ENCODE data around the gene GSE1.
A peak's percentile ranks its signal among the peaks of the same experiment; 100 is the strongest.
"Not testable (repeated sequence)": the region's sequence is repeated elsewhere in the genome, so short reads cannot be mapped to it uniquely, and the experiment has no call there.

Gene GSE1

DNA sequence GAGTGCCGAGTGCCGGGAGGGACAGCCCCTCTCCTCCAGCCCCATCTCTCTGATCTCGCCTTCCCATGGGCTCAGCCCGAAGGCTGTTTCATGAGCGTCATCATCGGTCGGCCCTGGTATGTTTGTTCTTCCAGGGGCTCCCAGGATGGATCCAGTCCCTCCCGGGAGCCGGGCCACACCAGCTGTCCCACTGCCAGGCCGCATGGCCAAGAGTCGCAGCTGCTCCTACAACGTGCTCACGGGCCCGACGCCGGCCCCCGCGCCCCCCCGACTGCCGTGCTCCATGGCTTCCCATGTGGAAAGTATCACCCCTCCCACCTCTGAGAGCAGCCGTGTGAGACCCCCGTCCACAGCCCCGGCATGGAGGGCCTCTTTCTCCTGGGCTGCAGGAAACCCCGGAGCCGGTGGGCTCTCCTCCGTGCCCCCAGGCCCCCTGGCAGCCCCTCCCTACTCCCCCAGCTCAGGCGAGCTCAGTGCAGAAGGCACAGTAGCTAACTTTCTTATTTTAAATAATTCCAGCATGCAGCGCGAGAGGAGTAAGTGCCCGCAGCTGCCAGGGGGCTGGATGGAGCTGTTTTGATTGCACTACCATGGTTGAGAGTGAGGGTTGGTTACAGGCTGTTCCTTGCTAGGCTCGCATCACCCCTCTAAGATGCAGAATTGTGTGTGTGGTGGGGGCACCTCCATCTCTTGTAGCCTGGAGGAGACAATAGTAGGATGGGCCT lies 26.6 kb upstream of the GSE1 start:
- Histone ChIP-seq H3K36me3 (ENCODE audit: control insufficient read depth, insufficient read depth, low read length, severe bottlenecking) (peaks cover 6% of the 10 kb centered on the region), H3K4me3 (ENCODE audit: low read length) (no peak overlapping the region), H3K4me1 (ENCODE audit: control insufficient read depth, insufficient read depth, low read length) (peaks cover 14% of the 10 kb centered on the region), H3K9ac (ENCODE audit: low read length) (no peak overlapping the region), H3K27me3 (replicated peaks; ENCODE audit: control insufficient read depth, insufficient read depth, low read length) (no peaks in the 10 kb centered on the region), H3K9me3 (ENCODE audit: control insufficient read depth, low read length) (no peaks in the 10 kb centered on the region)
- DNase-seq (ENCODE audit: low read depth), result no peak

DNA sequence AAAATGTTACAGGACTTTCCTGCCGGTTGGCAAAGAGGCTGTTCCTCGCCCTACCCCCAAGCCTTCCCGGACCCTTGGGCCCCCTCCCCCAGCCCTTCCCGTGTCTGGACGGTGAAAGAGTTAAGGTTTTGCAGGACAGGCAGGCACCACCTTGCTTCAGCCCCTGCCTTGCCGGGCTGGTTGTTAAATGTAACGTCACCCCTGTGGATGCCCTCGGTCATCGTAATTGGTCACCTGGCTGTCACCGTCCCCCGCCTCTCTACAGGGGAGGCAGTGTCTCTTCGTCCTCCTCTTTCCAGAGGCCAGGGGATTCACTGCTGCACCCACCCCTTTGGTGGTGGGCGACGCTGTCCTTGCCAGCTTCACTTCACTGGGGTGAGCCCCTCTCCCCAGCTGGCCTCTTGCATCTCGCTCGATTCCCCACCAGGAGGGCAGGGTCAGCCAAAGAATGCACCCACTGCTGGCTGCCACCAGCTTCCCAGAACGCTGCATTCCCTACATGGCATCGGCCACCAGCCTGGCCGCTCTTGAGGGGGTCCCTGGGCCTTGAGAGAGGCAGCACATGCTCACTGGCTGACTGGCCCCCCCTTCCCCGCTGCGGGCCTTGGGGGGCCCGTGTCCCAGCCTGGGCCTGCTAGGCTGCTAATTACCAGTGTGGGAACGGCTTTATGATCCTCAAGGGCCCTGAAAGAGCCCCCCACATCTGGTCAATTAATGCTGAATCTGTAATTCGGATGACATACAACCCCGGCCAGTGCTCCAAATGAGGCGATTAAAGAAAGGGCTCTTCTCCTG lies 25.2 kb upstream of the GSE1 start:
- no peak overlapping the region for H3K4me3 ChIP-seq (ENCODE audit: low read length)
- H3K4me1 ChIP-seq (ENCODE audit: control insufficient read depth, insufficient read depth, low read length), result peaks cover 17% of the 10 kb centered on the region
- no peaks in the 10 kb centered on the region for H3K9me3 ChIP-seq (ENCODE audit: control insufficient read depth, low read length)
- H3K27me3 ChIP-seq (replicated peaks; ENCODE audit: control insufficient read depth, insufficient read depth, low read length), result no peaks in the 10 kb centered on the region
- H3K36me3 ChIP-seq (ENCODE audit: control insufficient read depth, insufficient read depth, low read length, severe bottlenecking), result peaks cover 6% of the 10 kb centered on the region
- H3K9ac ChIP-seq (ENCODE audit: low read length), result no peak overlapping the region
- no peak for DNase-seq (ENCODE audit: low read depth)

- H3K9ac ChIP-seq (ENCODE audit: low read length), result no peak overlapping the region
- no peak overlapping the region for H3K4me3 ChIP-seq (ENCODE audit: low read length)
- H3K27me3 ChIP-seq (replicated peaks; ENCODE audit: control insufficient read depth, insufficient read depth, low read length), result no peaks in the 10 kb centered on the region
- peaks cover 20% of the 10 kb centered on the region for H3K4me1 ChIP-seq (ENCODE audit: control insufficient read depth, insufficient read depth, low read length)
- peaks cover 6% of the 10 kb centered on the region for H3K36me3 ChIP-seq (ENCODE audit: control insufficient read depth, insufficient read depth, low read length, severe bottlenecking)
- no peak for DNase-seq (ENCODE audit: low read depth)
- H3K9me3 ChIP-seq (ENCODE audit: control insufficient read depth, low read length), result no peaks in the 10 kb centered on the region
Measured at GRCh38 chr16:85588562-85589503, 24.3 kb upstream of the GSE1 start.

GRCh38 chr16:85589688-85590505 lies 23.2 kb upstream of the GSE1 start:
- no peaks in the 10 kb centered on the region for H3K27me3 ChIP-seq (replicated peaks; ENCODE audit: control insufficient read depth, insufficient read depth, low read length)
- no peak for DNase-seq (ENCODE audit: low read depth)
- H3K36me3 ChIP-seq (ENCODE audit: control insufficient read depth, insufficient read depth, low read length, severe bottlenecking), result peaks cover 6% of the 10 kb centered on the region
- H3K9ac ChIP-seq (ENCODE audit: low read length), result no peak overlapping the region
- H3K4me3 ChIP-seq (ENCODE audit: low read length), result no peak overlapping the region
- peaks cover 20% of the 10 kb centered on the region for H3K4me1 ChIP-seq (ENCODE audit: control insufficient read depth, insufficient read depth, low read length)
- H3K9me3 ChIP-seq (ENCODE audit: control insufficient read depth, low read length), result no peaks in the 10 kb centered on the region

GRCh38 chr16:85590506-85590832 lies 22.7 kb upstream of the GSE1 start:
- Histone ChIP-seq H3K9ac (ENCODE audit: low read length) (no peak overlapping the region), H3K4me1 (ENCODE audit: control insufficient read depth, insufficient read depth, low read length) (peaks cover 20% of the 10 kb centered on the region)

DNA sequence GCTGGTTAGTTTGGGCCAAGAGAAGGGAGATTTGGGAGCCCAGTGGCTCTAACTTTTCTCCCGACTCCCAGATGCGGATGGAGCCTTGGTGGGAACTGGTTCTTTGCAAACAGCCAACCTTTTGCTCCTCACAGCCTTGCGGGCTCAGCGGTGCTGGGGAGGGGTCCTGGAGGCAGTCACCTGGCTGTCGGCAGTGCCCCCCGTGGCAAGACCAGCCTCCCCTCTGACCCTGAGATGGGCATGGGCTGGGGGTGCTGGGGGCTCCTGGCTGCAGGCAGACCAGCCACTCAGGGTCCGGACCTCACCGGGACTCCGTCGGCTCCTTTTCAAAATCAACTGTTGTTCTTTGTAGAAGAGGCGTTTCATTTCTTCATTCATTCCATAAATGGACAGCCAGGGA lies 21.7 kb upstream of the GSE1 start:
- Histone ChIP-seq H3K36me3 (ENCODE audit: control insufficient read depth, insufficient read depth, low read length, severe bottlenecking) (no peaks in the 10 kb centered on the region), H3K27me3 (replicated peaks; ENCODE audit: control insufficient read depth, insufficient read depth, low read length) (no peaks in the 10 kb centered on the region), H3K4me1 (ENCODE audit: control insufficient read depth, insufficient read depth, low read length) (peaks cover 13% of the 10 kb centered on the region), H3K4me3 (ENCODE audit: low read length) (no peak overlapping the region), H3K9me3 (ENCODE audit: control insufficient read depth, low read length) (no peaks in the 10 kb centered on the region), H3K9ac (ENCODE audit: low read length) (no peak overlapping the region)
- DNase-seq (ENCODE audit: low read depth), result no peak

More at GRCh38 chr16:85590506-85590832, 22.7 kb upstream of the GSE1 start:
- no peak for DNase-seq (ENCODE audit: low read depth)
- Histone ChIP-seq H3K4me3 (ENCODE audit: low read length) (no peak overlapping the region), H3K36me3 (ENCODE audit: control insufficient read depth, insufficient read depth, low read length, severe bottlenecking) (peaks cover under 1% of the 10 kb centered on the region), H3K27me3 (replicated peaks; ENCODE audit: control insufficient read depth, insufficient read depth, low read length) (no peaks in the 10 kb centered on the region), H3K9me3 (ENCODE audit: control insufficient read depth, low read length) (no peaks in the 10 kb centered on the region)

DNA sequence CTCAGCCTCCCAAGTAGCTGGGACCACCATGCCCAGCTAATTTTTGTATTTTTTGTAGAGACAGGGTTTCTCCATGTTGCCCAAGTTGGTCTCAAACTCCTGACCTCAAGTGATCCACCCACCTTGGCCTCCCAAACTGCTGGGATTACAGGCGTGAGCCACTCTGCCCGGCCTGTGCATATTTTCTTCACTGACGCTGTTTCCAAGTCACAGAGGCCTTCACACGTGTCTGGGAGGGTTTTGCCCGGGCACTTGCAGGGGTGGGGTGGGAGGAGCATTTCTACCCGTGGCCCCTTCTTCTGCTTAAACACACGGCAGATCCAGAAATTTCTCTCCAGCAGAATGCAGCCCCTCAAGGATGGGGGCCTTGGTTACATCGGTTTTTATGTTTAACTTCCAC lies 20.8 kb upstream of the GSE1 start:
- H3K9ac ChIP-seq (ENCODE audit: low read length); H3K36me3 ChIP-seq (ENCODE audit: control insufficient read depth, insufficient read depth, low read length, severe bottlenecking); DNase-seq (ENCODE audit: low read depth); H3K4me3 ChIP-seq (ENCODE audit: low read length); H3K9me3 ChIP-seq (ENCODE audit: control insufficient read depth, low read length); H3K27me3 ChIP-seq (replicated peaks; ENCODE audit: control insufficient read depth, insufficient read depth, low read length): not testable (repeated sequence)
- H3K4me1 ChIP-seq (ENCODE audit: control insufficient read depth, insufficient read depth, low read length), result peaks cover 11% of the 10 kb centered on the region

- no peak overlapping the region for H3K9ac ChIP-seq (ENCODE audit: low read length)
- H3K36me3 ChIP-seq (ENCODE audit: control insufficient read depth, insufficient read depth, low read length, severe bottlenecking), result no peaks in the 10 kb centered on the region
- H3K4me1 ChIP-seq (ENCODE audit: control insufficient read depth, insufficient read depth, low read length), result peaks cover 11% of the 10 kb centered on the region
- no peak overlapping the region for H3K4me3 ChIP-seq (ENCODE audit: low read length)
- peak; percentile 45 for DNase-seq (ENCODE audit: low read depth)
- H3K9me3 ChIP-seq (ENCODE audit: control insufficient read depth, low read length), result no peaks in the 10 kb centered on the region
- H3K27me3 ChIP-seq (replicated peaks; ENCODE audit: control insufficient read depth, insufficient read depth, low read length), result no peaks in the 10 kb centered on the region
Measured at GRCh38 chr16:85592700-85593493, 20.2 kb upstream of the GSE1 start.

- Histone ChIP-seq H3K36me3 (ENCODE audit: control insufficient read depth, insufficient read depth, low read length, severe bottlenecking) (no peaks in the 10 kb centered on the region), H3K4me1 (ENCODE audit: control insufficient read depth, insufficient read depth, low read length) (peaks cover 11% of the 10 kb centered on the region), H3K9me3 (ENCODE audit: control insufficient read depth, low read length) (no peaks in the 10 kb centered on the region), H3K9ac (ENCODE audit: low read length) (no peak overlapping the region), H3K4me3 (ENCODE audit: low read length) (no peak overlapping the region), H3K27me3 (replicated peaks; ENCODE audit: control insufficient read depth, insufficient read depth, low read length) (no peaks in the 10 kb centered on the region)
- no peak for DNase-seq (ENCODE audit: low read depth)
Measured at GRCh38 chr16:85593494-85594221, 19.5 kb upstream of the GSE1 start.

Data from adipocyte (in vitro differentiated cells).